Stimulated activated naive CD4-positive, alpha-beta T cell treated with Interleukin-2 at 50 U/mL for 16 hours (primary cell): ENCODE results near the gene CNOT1.
"Not testable (repeated sequence)": the region's sequence is repeated elsewhere in the genome, so short reads cannot be mapped to it uniquely, and the experiment has no call there.

Experiments used
- DNase-seq: peaks from one replicate; lab custom pipeline; 2025; lab: John Stamatoyannopoulos, UW

The CNOT1 gene

GRCh38 chr16:58638148-58639036, 8.8 kb upstream of the CNOT1 start:
- DNase-seq, result no peak

- not testable (repeated sequence) for DNase-seq
Observed at GRCh38 chr16:58637021-58637420, 7.4 kb upstream of the CNOT1 start.

- no peak for DNase-seq
Observed at GRCh38 chr16:58636466-58636865, 6.8 kb upstream of the CNOT1 start.

- no peak for DNase-seq
Observed at GRCh38 chr16:58635502-58635901, 5.9 kb upstream of the CNOT1 start.

GRCh38 chr16:58634265-58634802, 4.7 kb upstream of the CNOT1 start:
- DNase-seq, result no peak

GRCh38 chr16:58628845-58629732, 537 bp downstream of the CNOT1 start:
- peak; percentile 33 for DNase-seq

- no peak for DNase-seq
Observed at GRCh38 chr16:58624209-58624608, 5.4 kb downstream of the CNOT1 start.

GRCh38 chr16:58620396-58620795, 9.2 kb downstream of the CNOT1 start:
- no peak for DNase-seq

GRCh38 chr16:58615280-58615679, 14.3 kb downstream of the CNOT1 start:
- no peak for DNase-seq

GRCh38 chr16:58614860-58615259, 14.8 kb downstream of the CNOT1 start:
- no peak for DNase-seq

GRCh38 chr16:58614212-58614611, 15.4 kb downstream of the CNOT1 start:
- no peak for DNase-seq

- DNase-seq, result not testable (repeated sequence)
Observed at GRCh38 chr16:58612965-58613364, 16.7 kb downstream of the CNOT1 start.

- no peak for DNase-seq
Observed at GRCh38 chr16:58608601-58609136, 21.0 kb downstream of the CNOT1 start.

- DNase-seq, result no peak
Observed at GRCh38 chr16:58605562-58605961, 24.1 kb downstream of the CNOT1 start.

GRCh38 chr16:58591083-58591482, 38.5 kb downstream of the CNOT1 start:
- no peak for DNase-seq

GRCh38 chr16:58589326-58589905, 40.2 kb downstream of the CNOT1 start:
- DNase-seq, result no peak

GRCh38 chr16:58588406-58588805, 41.2 kb downstream of the CNOT1 start:
- DNase-seq, result no peak

GRCh38 chr16:58586340-58587030, 43.1 kb downstream of the CNOT1 start:
- no peak for DNase-seq

- DNase-seq, result no peak
Observed at GRCh38 chr16:58584831-58585505, 44.7 kb downstream of the CNOT1 start.

GRCh38 chr16:58582971-58583765, 46.5 kb downstream of the CNOT1 start:
- DNase-seq, result no peak
